HEK293 (cell line): ENCODE data around the gene KCTD17.
A peak's percentile ranks its signal among the peaks of the same experiment; 100 is the strongest.

ENCODE experiments used
- AEBP2 ChIP-seq: fragments of 450-650 bp; formaldehyde crosslinking; IDR thresholded peaks from 2 replicates; pipeline ENCODE4 v1.5.1; 2016; ENCODE audit warnings: missing biosample characterization, missing genetic modification characterization, borderline replicate concordance
- GFI1B ChIP-seq: fragments of 450-650 bp; formaldehyde crosslinking; IDR thresholded peaks from 2 replicates; pipeline ENCODE4 v1.5.1; 2016; ENCODE audit warnings: missing biosample characterization, missing genetic modification characterization
- HOXC10 ChIP-seq: sonication (generic); formaldehyde crosslinking; IDR thresholded peaks from 2 replicates; pipeline ENCODE4 v1.8.1; 2023; ENCODE audit warnings: mild to moderate bottlenecking, missing genetic modification reagents
- HOXD13 ChIP-seq: sonication (generic); formaldehyde crosslinking; IDR thresholded peaks from 2 replicates; pipeline ENCODE4 v1.8.0; 2022; ENCODE audit warnings: missing genetic modification reagents, borderline replicate concordance
- INSM2 ChIP-seq: fragments of 450-650 bp; formaldehyde crosslinking; IDR thresholded peaks from 2 replicates; pipeline ENCODE4 v1.5.1; 2016; ENCODE audit warnings: missing biosample characterization, missing genetic modification characterization
- OVOL3 ChIP-seq: fragments of 450-650 bp; formaldehyde crosslinking; IDR thresholded peaks from 2 replicates; pipeline ENCODE4 v1.5.1; 2016; ENCODE audit warnings: missing biosample characterization, missing genetic modification characterization
- PRDM10 ChIP-seq: fragments of 450-650 bp; formaldehyde crosslinking; IDR thresholded peaks from 2 replicates; pipeline ENCODE4 v1.5.1; 2016; ENCODE audit warnings: missing biosample characterization, missing genetic modification characterization
- PRDM6 ChIP-seq: fragments of 450-650 bp; formaldehyde crosslinking; IDR thresholded peaks from 2 replicates; pipeline ENCODE4 v1.5.1; 2017; ENCODE audit warnings: missing biosample characterization, missing genetic modification characterization
- SP3 ChIP-seq: fragments of 450-650 bp; formaldehyde crosslinking; IDR thresholded peaks from 2 replicates; pipeline ENCODE4 v1.5.1; 2016; ENCODE audit warnings: missing biosample characterization, missing genetic modification characterization
- TSHZ1 ChIP-seq: fragments of 450-650 bp; formaldehyde crosslinking; IDR thresholded peaks from 2 replicates; pipeline ENCODE4 v1.5.1; 2016; ENCODE audit warnings: missing biosample characterization, missing genetic modification characterization, borderline replicate concordance
- WT1 ChIP-seq: fragments of 450-650 bp; formaldehyde crosslinking; IDR thresholded peaks from 2 replicates; pipeline ENCODE4 v1.5.1; 2016; ENCODE audit warnings: missing biosample characterization, missing genetic modification characterization
- ZBTB1 ChIP-seq: fragments of 450-650 bp; formaldehyde crosslinking; IDR thresholded peaks from 2 replicates; pipeline ENCODE4 v1.5.1; 2016; ENCODE audit warnings: missing biosample characterization, missing genetic modification characterization
- ZFHX2 ChIP-seq: fragments of 450-650 bp; formaldehyde crosslinking; conservative IDR thresholded peaks from 2 replicates; pipeline ENCODE4 v1.5.1; 2016; ENCODE audit warnings: missing biosample characterization, missing genetic modification characterization
- ZNF140 ChIP-seq: fragments of 450-650 bp; formaldehyde crosslinking; IDR thresholded peaks from 2 replicates; pipeline ENCODE4 v1.5.1; 2016; ENCODE audit warnings: missing biosample characterization, missing genetic modification characterization
- ZNF211 ChIP-seq: fragments of 450-650 bp; formaldehyde crosslinking; IDR thresholded peaks from 2 replicates; pipeline ENCODE4 v1.5.1; 2016; ENCODE audit warnings: low read depth, missing biosample characterization, missing genetic modification characterization
- ZNF239 ChIP-seq: fragments of 450-650 bp; formaldehyde crosslinking; IDR thresholded peaks from 2 replicates; pipeline ENCODE4 v1.5.1; 2016; ENCODE audit warnings: missing biosample characterization, missing genetic modification characterization
- ZNF24 ChIP-seq: fragments of 450-650 bp; formaldehyde crosslinking; IDR thresholded peaks from 2 replicates; pipeline ENCODE4 v1.5.1; 2016; ENCODE audit warnings: missing biosample characterization, missing genetic modification characterization
- ZNF280D ChIP-seq: fragments of 450-650 bp; formaldehyde crosslinking; IDR thresholded peaks from 2 replicates; pipeline ENCODE4 v1.5.1; 2016; ENCODE audit warnings: missing biosample characterization, missing genetic modification characterization
- ZNF366 ChIP-seq: fragments of 450-650 bp; formaldehyde crosslinking; conservative IDR thresholded peaks from 2 replicates; pipeline ENCODE4 v1.5.1; 2016; ENCODE audit warnings: missing biosample characterization, missing genetic modification characterization
- ZNF423 ChIP-seq: fragments of 450-650 bp; formaldehyde crosslinking; IDR thresholded peaks from 2 replicates; pipeline ENCODE4 v1.5.1; 2016; ENCODE audit warnings: missing biosample characterization, missing genetic modification characterization
- ZNF624 ChIP-seq: fragments of 450-650 bp; formaldehyde crosslinking; IDR thresholded peaks from 2 replicates; pipeline ENCODE4 v1.5.1; 2017; ENCODE audit warnings: missing biosample characterization, missing genetic modification characterization
- ZNF629 ChIP-seq: fragments of 450-650 bp; formaldehyde crosslinking; IDR thresholded peaks from 2 replicates; pipeline ENCODE4 v1.5.1; 2017; ENCODE audit warnings: missing biosample characterization, missing genetic modification characterization
- ZNF704 ChIP-seq: fragments of 450-650 bp; formaldehyde crosslinking; IDR thresholded peaks from 2 replicates; pipeline ENCODE4 v1.5.1; 2016; ENCODE audit warnings: missing biosample characterization, missing genetic modification characterization
- ZNF747 ChIP-seq: fragments of 450-650 bp; formaldehyde crosslinking; IDR thresholded peaks from 2 replicates; pipeline ENCODE4 v1.5.1; 2016; ENCODE audit warnings: missing biosample characterization, missing genetic modification characterization
- ZNF785 ChIP-seq: fragments of 450-650 bp; formaldehyde crosslinking; IDR thresholded peaks from 2 replicates; pipeline ENCODE4 v1.5.1; 2016; ENCODE audit warnings: missing biosample characterization, missing genetic modification characterization

KCTD17 gene

GRCh38 chr22:37018815-37019308 lies 32.7 kb upstream of the KCTD17 start (continued):
- TF ChIP-seq ZNF704 (tag by site-specific recombination) (no peak), WT1 (tag by site-specific recombination) (no peak), ZNF785 (no peak), PRDM6 (tag by site-specific recombination) (no peak), ZNF624 (no peak), ZNF366 (tag by site-specific recombination) (no peak), PRDM10 (tag by site-specific recombination) (peak; percentile 49), ZNF280D (tag by site-specific recombination) (no peak), TSHZ1 (tag by site-specific recombination) (no peak), ZNF239 (tag by site-specific recombination) (no peak), ZNF140 (tag by site-specific recombination) (no peak), ZNF629 (tag by site-specific recombination) (peak; percentile 30; the same call in 1 of the 2 replicates), ZNF423 (tag by site-specific recombination) (no peak), ZNF747 (tag by site-specific recombination) (no peak), AEBP2 (tag by site-specific recombination) (no peak), INSM2 (no peak), ZNF24 (tag by site-specific recombination) (no peak), ZNF211 (tag by site-specific recombination) (no peak), HOXC10 (CRISPR knock-in tag) (no peak), OVOL3 (tag by site-specific recombination) (no peak), ZBTB1 (tag by site-specific recombination) (no peak), GFI1B (tag by site-specific recombination) (no peak), HOXD13 (CRISPR knock-in tag) (no peak), SP3 (tag by site-specific recombination) (no peak; the same call in 1 of the 2 replicates), ZFHX2 (peak; percentile 59; the same call in 1 of the 2 replicates)
